ENCODE data around the gene KANK2.

KANK2 gene

GRCh38 chr19:11196406-11197287 lies 698 bp downstream of the KANK2 start:
- H3K4me2 ChIP-seq (ENCODE audit: low read length) = peak overlapping the region; percentile 90
- TF ChIP-seq CTCF (IDR thresholded peaks at IDR 0.05; ENCODE audit: low read depth, low read length, poor library complexity, severe bottlenecking) (no peak), EZH2phosphoT487 (IDR thresholded peaks at IDR 0.05; ENCODE audit: borderline replicate concordance, low read length) (no peak)
- no peaks in the 10 kb centered on the region for H3K9me2 ChIP-seq (replicated peaks; ENCODE audit: control insufficient read depth, low read length)
- no peaks in the 10 kb centered on the region for H3K9me3 ChIP-seq (ENCODE audit: control insufficient read depth, insufficient read depth, low read length)
- peaks cover 32% of the 10 kb centered on the region for H3F3A ChIP-seq (ENCODE audit: control insufficient read depth, insufficient read depth)
- peak overlapping the region; percentile 93 for H3K27ac ChIP-seq (ENCODE audit: low read depth, low read length)
- peaks cover 45% of the 10 kb centered on the region for H3K79me2 ChIP-seq (ENCODE audit: control insufficient read depth, low read length)
- peaks cover 61% of the 10 kb centered on the region for H3K4me1 ChIP-seq (ENCODE audit: control insufficient read depth, low read length)
- H4K20me1 ChIP-seq (ENCODE audit: control insufficient read depth, insufficient read depth, low read depth, low read length) = no peaks in the 10 kb centered on the region
- peak overlapping the region; percentile 84 for H3K4me3 ChIP-seq (ENCODE audit: low read length)
- no peaks in the 10 kb centered on the region for H3K27me3 ChIP-seq (ENCODE audit: control insufficient read depth, low read length)
- H3K36me3 ChIP-seq (ENCODE audit: control insufficient read depth, low read length) = peaks cover 52% of the 10 kb centered on the region

- Histone ChIP-seq H3K4me1 (ENCODE audit: control insufficient read depth, low read length) (peaks cover 70% of the 10 kb centered on the region), H3K27me3 (ENCODE audit: control insufficient read depth, low read length) (no peaks in the 10 kb centered on the region), H3F3A (ENCODE audit: control insufficient read depth, insufficient read depth) (peaks cover 36% of the 10 kb centered on the region), H3K4me2 (ENCODE audit: low read length) (peak overlapping the region; percentile 90), H3K9me3 (ENCODE audit: control insufficient read depth, insufficient read depth, low read length) (no peaks in the 10 kb centered on the region), H3K9me2 (replicated peaks; ENCODE audit: control insufficient read depth, low read length) (no peaks in the 10 kb centered on the region), H3K4me3 (ENCODE audit: low read length) (peak overlapping the region; percentile 84), H3K27ac (ENCODE audit: low read depth, low read length) (peak overlapping the region; percentile 93), H3K36me3 (ENCODE audit: control insufficient read depth, low read length) (peaks cover 60% of the 10 kb centered on the region), H4K20me1 (ENCODE audit: control insufficient read depth, insufficient read depth, low read depth, low read length) (no peaks in the 10 kb centered on the region), H3K79me2 (ENCODE audit: control insufficient read depth, low read length) (peaks cover 54% of the 10 kb centered on the region)
- no peak for TF ChIP-seq EZH2phosphoT487 (IDR thresholded peaks at IDR 0.05; ENCODE audit: borderline replicate concordance, low read length)
- TF ChIP-seq CTCF (IDR thresholded peaks at IDR 0.05; ENCODE audit: low read depth, low read length, poor library complexity, severe bottlenecking) = no peak
Observed at GRCh38 chr19:11195681-11196080, 1.7 kb downstream of the KANK2 start.

- TF ChIP-seq EZH2phosphoT487 (IDR thresholded peaks at IDR 0.05; ENCODE audit: borderline replicate concordance, low read length) (no peak), CTCF (IDR thresholded peaks at IDR 0.05; ENCODE audit: low read depth, low read length, poor library complexity, severe bottlenecking) (no peak)
- Histone ChIP-seq H3K4me1 (ENCODE audit: control insufficient read depth, low read length) (peaks cover 78% of the 10 kb centered on the region), H3K36me3 (ENCODE audit: control insufficient read depth, low read length) (peaks cover 67% of the 10 kb centered on the region)
Observed at GRCh38 chr19:11194656-11195558, 2.4 kb downstream of the KANK2 start.

More at GRCh38 chr19:11194656-11195558, 2.4 kb downstream of the KANK2 start:
- Histone ChIP-seq H3K79me2 (ENCODE audit: control insufficient read depth, low read length) (peaks cover 62% of the 10 kb centered on the region), H3K4me3 (ENCODE audit: low read length) (peak overlapping the region; percentile 84), H3K4me2 (ENCODE audit: low read length) (peak overlapping the region; percentile 90), H4K20me1 (ENCODE audit: control insufficient read depth, insufficient read depth, low read depth, low read length) (no peaks in the 10 kb centered on the region), H3F3A (ENCODE audit: control insufficient read depth, insufficient read depth) (peaks cover 36% of the 10 kb centered on the region), H3K27me3 (ENCODE audit: control insufficient read depth, low read length) (no peaks in the 10 kb centered on the region), H3K27ac (ENCODE audit: low read depth, low read length) (peak overlapping the region; percentile 93), H3K9me2 (replicated peaks; ENCODE audit: control insufficient read depth, low read length) (no peaks in the 10 kb centered on the region), H3K9me3 (ENCODE audit: control insufficient read depth, insufficient read depth, low read length) (no peaks in the 10 kb centered on the region)
